ENCODE measurements around the gene DNMT3A.

The DNMT3A gene

DNA sequence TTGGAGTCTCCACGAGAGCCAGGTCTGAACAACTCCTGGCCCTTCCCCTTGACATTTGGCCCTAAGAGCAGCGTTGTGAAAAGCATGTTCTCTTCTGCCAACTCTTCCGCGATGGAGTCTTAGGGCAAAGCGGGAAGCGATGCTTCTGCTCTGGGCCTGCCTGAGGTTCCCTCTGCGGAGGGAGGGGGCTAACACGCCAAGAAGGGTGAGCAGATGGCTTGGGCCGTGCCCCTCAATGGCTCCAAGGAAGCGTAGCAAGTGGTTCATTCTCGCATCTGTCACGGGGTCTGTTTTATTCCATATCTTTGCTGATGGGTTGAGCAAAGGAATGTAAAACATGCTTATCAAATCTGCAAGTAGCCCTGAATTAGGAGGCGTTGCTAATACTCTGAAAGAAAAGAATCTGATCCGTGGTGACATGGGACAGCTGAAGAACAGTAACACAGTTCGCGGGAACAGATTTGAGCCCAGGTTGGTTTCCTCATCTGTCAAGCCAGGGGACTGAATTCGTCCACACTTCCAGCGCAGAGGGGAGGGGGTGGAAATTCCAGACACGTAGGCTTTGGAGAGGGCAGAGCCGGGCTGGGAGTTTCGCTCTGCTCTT lies 38.0 kb downstream of the DNMT3A start:
- DNase-seq = no peak

DNA sequence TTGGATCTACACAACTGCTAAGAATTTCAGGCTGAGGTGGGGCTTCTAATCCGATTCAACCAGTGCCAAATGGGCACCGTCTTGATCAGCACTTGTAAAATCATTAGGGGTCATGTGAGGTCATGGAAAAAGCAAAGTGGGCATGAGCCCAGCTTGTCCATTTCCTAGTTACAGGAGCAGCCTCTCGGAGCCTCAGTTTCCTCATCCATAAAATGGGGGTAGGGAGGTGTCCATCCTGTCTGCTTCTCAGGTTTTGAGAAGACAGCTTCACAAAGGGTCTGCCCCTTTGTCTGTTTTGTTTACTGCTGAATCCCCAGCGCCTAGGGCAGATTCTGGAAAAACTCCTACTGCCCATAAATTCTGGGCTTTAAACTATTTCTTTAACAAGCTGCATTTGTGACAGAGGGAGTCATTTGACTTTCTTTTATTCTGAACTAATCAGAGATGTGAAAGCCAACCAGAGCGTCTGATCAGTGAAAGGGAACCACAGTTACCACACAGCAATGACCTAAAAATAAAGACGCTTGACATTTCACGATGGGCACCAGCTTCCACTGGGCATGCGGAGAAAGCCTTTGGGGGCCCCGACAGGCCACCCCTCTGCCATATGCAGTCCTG lies 38.9 kb downstream of the DNMT3A start:
- DNase-seq = no peak

DNA sequence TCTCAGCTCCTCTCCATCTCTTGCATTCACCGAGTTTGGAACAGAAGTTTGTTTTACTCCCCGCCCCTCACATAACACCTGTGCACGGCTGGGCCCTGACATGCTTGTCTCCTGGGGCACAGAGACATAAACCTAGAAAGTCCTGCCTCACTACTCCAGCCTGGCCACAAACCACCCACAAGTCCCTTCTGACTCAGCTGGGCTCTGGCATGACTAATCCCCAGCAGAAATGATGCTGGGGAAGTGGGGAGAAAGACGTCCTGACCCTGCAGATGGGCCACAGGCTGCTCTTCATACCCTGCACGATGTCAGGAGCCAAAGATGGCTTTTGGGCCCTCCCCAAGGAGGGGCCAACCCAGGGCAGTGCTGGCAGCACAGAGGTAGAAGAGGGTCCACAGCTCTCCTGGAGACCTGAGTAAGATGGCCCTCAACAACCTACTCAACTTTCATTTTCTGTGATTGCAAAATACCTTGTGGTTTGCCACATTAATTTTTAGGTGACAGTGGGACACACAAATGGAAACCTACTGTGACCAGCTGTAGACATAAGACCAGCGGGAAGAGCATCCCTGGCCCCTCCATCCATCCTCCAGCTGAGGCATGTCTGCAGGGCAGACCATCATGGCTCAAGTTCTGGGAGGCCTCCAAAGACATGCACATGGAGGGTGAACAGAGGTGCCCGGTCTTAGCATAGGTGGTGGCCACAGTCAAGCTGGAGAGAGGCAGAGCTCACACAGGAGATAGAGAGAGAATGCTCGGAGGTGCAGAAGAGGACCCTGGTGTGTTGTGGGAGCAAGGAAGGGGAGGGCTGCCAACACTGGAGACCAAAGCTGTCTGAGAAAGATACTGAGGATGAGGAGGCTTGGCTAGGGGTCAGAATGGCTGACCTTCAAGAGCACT lies 40.0 kb downstream of the DNMT3A start:
- peak; percentile 77 to 85 for DNase-seq

DNA sequence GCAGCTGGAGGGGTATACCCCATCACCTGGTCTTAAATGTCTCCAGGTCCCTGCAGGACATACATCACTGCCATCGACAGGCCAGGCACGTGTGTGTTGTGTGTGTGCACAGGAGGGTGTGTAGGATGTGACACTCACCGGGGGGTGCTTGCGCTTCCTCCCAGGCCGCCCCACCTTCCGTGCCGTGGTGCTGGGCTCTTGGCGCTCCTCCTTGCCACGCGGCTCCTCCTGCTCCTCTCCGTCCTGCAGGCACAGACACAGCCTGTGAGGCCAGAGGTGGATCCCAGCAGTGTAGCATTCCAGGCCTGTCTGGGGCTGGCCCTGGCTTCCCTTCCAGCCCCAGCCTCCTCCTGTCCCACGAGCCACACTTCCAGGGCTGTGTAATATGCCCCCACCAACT lies 41.7 kb downstream of the DNMT3A start:
- no peak for DNase-seq

DNA sequence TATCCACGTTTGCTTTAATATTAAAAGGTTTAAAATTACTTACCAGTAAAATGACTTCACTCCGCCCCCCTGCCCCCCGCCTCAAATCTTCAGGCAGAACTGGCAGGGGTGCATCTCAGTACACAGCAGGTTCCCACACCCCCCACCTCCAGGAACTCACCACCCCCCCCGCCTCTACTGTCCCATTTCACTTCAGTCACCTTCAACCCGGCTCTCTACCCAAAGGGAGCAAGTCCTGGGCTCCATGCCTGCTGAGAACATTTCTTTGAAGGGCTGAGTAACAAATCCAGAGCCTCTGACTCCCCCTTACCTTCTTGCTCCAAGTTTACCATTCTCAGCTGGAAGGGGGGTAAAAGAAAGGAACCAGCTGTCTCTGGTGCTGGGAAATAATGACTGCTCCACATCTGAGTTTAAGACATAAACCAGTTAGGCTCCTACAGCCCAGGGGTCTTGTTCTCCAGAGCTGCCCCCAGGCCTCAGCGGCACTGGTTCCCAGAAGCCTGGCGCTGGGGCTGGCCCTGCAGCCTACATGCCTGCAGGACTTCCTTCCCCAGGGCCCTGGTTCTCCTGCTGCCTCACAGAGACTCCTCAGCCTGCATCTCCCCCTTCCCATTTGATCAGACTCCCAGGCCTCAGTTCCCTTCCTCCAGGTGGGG lies 42.8 kb downstream of the DNMT3A start:
- no peak for DNase-seq

DNA sequence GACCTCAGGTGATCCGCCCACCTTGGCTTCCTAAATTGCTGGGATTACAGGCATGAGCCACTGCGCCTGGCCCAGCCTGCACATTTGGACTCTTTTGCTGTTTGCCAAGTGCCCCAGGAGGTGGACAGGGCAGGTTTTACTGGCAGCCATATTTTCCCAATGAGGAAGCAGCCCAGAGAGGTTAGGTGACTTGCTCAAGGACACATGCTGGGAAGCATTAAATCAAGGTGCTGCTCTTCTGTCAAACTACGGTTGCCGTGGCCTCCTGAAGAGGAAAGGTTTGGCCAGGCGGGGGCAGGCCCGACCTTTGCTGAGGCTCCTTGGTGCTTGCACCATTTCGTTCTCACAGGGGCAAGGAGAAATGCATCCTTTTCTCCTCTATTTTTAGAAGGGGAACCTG lies 44.0 kb downstream of the DNMT3A start:
- no peak for DNase-seq

DNA sequence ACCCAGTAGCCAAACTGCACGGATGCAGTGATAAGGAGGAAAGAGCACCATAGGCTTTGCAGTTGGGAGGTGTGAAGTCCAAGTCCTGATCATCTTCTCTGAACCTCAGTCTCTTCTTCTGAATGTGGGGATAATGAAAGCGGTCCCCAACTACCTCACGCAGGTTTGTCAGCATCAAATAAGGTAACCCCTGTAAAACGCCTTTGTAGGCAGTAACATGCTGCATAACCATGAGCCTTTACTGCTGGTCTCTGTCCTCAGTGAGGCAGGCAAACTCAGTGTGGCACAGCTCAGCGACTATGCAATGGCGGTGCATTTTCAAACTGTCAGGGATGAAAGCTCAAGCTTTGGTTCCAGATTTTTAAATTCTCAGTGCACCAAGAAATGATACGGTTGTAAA lies 46.1 kb downstream of the DNMT3A start:
- DNase-seq = no peak

DNA sequence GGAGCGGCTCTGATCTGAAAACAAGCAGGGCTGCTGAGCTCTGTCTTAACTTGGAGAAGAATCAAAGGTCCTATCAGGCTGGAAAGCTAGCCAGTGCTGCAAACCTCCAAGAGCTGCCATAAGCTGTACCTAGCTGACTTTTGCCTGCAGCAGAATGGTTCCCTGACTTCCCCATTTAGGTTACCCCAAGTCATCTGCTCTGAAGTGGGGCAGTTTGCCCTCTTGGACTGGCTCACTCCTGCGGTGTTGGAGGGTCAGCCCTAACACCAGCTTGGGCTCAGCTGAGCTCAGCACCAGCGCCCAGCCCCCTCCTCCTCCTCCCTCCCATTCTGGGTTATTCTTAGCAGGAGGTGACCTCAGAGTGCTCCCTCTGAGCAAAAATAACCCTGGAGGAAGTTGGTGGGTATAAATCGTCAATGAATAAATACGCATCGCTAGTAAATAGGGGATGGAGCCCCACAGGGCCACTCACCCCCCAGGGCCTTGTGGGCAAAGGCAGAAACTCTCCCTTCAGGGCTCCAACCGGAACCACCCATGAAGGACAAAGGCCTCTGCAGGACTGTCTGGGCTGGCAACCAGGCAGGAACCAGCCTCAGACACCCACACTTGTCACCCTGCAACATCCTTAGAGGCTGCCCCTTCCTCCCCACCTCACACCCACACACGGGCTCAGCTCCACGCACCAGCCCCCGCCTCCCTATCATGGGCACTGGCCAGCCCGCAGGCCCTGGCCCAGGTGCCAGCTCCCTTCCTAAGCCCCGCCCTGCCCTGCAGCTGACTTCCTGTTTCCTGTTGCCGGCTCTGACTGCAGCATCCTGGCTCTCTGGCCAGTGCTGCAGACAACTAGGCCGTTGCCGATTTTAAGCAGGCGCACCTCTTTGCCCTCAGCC lies 46.9 kb downstream of the DNMT3A start:
- peak; percentile 79 to 83 for DNase-seq

DNA sequence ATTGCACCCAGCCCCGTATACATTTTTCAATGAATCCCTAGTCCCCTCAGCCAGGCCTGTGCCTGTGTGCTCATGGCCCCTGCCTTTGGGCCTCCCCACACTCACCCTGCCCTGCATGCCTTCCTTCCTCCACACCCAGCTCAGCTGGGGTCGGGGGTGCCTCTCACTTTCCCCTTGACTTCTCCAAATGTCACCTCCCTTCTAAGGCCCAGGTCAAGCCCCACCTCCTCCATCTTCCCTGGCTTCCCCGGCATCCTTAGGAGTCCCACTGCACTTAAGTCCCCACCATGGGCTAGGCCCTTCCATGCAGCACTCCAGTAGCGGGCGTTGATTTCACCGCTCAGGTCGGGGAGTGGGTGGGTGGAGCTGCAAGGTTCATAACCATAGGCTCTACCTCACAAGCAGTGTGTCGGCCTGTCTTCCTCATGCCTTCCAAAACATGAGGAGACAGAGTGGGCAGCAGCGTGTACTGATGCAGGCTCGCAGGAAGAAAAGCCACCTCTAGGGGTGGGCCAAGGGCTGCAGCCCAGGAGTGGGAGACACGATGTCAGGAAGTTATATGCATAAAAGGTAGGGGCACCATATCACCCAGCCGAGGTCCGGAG lies 47.7 kb downstream of the DNMT3A start:
- DNase-seq = no peak

DNA sequence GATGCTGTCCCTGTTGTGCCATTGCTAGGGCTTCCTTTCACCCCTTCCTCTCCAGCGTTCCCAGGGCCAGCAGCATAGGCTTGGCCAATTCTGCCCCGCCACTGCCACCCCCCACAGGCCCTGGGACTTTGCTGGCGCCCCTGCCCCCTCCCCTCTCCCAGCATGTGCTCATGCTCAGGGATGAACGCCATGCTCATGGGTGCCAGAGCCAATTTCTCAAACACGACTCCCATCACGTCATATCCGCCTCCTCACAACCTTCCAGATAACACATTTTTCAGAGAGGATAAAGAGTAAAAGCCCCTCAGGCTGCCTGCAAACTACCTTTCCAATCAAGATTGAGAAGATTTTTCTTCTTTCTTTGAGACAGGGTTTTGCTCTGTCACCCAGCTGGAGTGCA lies 48.6 kb downstream of the DNMT3A start:
- DNase-seq = no peak

DNA sequence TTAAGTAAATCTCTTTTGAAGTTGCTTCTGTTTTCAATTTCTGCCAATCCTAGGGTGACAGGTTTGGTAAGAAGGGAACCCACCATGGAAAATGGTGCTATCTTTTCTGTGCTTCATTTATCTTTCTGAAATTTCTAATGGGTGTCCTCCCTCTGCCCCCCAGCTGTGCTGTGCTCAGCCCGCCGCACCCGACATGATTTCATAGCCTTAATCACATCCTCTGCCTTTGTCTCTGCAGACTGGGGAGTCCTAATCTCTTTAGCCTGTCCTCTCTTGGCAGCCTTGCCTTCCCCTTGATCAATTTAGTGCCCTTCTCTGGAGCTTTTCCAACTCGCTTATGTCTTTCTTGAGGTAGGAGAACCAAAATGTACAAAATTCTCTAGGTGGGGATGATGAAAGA lies 49.3 kb downstream of the DNMT3A start:
- no peak for DNase-seq

DNA sequence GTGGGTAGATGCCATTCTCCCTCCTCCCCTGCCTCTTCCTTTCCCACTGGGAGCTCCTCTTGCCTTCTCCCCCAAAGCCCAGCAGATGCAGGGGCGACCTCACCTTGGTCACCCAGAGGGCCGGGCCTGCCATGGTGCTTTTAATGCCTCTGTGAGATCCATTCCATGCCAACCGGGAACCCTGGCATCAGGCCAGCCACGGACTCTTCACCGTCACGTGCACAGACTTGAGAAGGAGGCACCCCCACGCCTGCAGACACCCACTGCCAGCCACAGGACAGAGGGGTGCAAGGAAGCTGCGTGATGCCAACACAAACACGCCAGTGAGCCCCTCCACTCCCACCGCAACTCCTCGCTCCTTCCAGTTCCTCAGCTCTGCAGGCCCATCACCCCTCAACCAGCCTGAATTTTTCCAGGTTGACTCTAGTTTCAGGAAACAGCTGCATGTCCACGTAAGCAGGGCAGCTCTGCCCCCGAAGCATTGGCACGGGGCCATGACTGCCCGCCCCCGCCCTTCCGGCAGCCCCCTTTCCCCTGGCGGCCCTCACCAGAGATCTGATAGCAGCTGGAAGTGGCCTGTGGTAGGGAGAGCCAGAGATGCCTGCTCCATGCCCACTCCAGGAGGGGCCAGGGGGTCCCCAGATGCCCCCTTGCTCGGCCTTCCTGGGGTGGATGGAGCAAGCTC lies 50.8 kb downstream of the DNMT3A start:
- no peak for DNase-seq

DNA sequence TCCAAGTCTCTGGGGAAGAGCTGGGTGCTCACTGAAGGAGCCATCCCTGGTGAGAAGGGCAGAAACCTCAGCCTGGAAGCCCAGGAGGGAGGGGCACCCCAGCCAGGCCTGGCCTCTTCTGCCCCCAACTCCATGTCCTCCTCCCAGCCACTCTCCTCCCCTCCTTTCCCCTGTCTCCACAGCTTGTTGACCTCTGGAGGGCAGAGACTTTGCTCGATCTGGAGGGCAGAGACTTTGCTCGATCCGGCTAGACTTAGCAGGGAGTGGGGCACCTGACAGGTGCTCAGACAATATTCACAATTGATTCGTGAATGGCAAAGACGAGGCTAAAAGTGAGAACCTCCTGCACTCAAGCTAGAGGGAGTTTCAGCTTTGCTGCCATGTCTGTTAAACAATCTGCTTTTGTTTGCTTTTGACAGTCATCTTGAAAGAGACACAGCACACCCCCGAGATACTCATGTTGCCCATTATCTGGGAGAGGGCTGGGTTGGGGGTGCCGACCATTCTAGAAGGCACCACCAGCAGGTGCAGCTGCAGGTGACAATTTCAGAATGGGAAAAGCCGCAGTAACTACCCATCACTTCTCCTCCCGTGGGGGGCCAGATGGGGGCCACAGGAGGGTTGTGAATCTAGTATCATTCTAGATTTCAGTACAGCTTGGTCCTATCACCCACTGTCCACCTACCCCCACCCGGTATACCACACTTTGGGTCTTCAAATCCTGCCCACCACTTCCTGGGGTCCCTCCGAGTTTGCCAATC lies 54.8 kb downstream of the DNMT3A start:
- no peak for DNase-seq

DNA sequence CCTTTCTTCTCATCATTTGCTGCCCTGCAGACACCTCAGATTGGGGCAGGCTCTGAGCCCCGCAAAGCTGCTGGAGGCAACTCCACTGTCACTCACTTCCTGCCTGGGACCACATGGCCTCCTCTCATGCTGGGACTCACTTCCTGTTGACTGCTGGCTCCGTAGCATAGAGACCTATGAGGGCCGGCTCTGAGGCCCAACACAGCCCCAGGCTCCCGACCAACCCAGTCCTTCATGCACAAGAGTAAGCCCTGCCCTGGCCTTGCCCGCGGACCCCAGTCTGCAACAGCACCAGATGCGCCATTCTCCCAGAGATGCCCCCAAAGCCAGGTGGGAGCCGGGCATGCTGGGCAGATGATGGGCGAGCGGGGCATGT lies 55.7 kb downstream of the DNMT3A start:
- peak; percentile 56 to 68 for DNase-seq

DNA sequence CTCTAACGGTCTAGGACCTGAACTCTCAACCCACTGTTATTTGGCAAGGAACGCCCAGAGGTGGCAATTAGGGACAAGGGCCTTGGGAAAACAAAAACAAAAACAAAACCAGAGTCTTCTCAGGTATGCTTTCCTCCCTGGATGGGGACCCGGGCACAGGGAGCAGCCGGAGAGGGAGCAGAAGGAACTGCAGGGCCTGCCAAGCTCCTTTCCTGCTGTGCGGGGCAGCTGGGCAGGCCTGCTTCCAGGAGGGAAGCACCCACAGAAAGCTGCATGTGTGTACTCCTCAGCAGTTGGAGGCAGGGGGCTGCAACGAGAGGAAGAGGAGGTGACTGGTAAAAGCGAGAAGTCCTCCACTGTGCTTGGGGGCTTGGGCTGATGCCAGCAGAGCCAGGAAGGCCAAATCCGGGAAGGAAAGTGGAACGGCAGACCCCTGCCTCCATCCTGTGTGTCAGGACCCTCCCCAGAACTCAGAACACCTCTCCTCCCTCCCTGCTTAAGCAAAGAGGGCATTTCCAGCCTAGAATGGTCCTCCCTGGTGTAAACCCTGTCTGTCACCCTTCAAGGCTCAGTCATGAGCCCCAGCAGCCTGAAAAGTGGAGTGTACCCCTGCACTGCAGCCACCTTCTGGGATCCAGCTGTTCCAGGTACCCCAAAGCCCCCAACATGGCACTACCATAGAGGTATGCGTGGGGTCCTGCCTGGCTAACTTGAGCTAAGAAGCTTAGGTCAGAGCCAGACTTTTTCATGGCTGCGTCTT lies 56.3 kb downstream of the DNMT3A start:
- no peak for DNase-seq

DNA sequence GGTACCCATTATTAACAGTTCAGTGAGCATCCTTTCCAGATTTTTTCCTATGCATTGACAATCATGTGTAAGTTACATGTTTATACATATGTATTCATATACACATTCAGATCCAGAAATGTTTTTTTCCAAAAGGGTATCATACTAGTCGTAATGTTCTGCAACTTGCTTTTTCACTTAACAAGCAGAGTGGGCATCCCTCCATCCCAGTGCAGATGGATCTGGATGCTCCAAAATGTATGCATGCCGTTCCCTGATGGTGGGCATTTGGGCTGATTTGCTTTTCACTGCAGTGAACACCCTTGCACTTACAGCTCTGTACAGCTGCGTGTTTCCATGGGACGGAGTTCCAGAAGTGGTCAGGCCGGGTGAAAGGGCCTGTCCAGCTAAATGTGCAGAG lies 57.0 kb downstream of the DNMT3A start:
- no peak for DNase-seq

DNA sequence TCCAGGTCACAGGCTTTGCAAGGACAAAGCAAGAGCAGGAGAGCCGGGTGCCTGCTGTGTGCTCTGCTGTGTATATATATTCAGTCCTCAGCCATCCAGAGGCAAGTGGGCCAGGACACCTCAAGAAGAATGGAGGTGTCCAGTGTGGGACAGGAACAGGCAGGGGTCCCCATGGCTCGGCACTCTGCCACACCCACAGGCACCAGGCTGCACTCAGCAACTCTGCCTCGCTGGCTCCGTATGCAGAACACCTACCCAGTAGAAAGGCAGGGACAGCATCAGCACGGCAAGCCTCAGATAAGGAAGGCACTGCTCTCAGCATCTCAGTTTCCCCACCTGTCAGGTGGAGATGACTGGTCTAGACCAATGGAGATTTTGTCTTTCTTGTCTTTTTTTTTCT lies 57.8 kb downstream of the DNMT3A start:
- DNase-seq = no peak

DNA sequence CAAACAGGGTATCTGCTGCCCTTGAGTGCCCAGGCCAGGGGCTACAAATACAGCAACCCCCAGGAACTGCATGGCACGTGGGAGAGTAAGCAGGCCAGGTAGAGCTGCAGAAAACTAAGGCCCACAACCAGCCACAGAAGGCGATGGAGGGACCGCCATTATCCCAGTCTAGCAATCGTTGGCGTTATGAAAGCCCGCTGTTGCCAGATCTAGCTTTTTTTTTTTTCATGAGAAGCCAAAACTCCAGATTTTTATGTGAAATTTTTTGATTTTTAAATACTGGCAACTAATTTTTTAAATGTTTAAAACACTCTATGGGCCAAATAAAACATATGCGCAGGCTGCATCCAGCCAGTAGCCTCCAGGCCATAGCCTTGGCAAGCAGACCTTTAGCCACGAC lies 59.8 kb downstream of the DNMT3A start:
- no peak for DNase-seq

DNA sequence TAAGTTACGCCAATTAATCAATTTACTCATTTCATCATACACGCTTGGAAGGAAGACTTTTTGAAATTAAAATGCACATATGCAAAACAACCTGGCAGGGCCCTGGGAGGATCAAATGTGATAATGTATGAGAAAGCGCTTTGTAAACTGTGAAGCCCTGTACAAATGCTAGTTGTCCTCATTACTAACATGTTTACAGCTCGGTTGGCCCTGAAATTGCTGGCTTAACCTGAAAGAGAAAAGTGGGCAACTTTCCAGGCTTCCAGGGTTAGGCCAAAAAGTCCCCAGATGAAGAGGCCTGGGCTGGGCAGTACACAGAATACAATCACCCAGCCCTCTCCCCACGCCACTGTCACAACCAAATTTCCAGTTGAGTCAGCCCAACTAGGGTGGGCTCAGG lies 60.2 kb downstream of the DNMT3A start:
- no peak for DNase-seq

All from activated CD4-positive, alpha-beta T cell treated with anti-CD3 and anti-CD28 coated beads, Interleukin-2, amount 50 U/mL, for 48 hours (primary cell).